Left lung (tissue), 10 donors: Measurements from ENCODE around the gene SPOCK1. TPM values are rescaled to one million over a fixed set of nuclear protein-coding genes. Genes with fewer than 3 reads are reported as not detected.

Source experiments
- ATAC-seq: fragments of 200-7000 bp; cut with Tn5 transposase; one replicate; pipeline ENCODE4 v1.9.1; 2020; ENCODE audit warnings: moderate library complexity
- DNase-seq, 4 donors: peaks; one replicate each; pipeline ENCODE4 v3.0.0-alpha.2; 2013 to 2020
- H3K27ac ChIP-seq, 2 donors: fragments of 200-600 bp; sonication (generic) in 1 of 2; one replicate each; pipeline versions ENCODE4 v1.5.0 to v1.8.0; 2020 to 2021
- H3K27me3 ChIP-seq, 2 donors: fragments of 200-600 bp; sonication (generic) in 1 of 2; one replicate each; pipeline versions ENCODE4 v1.5.0 to v1.8.0; 2020 to 2021
- H3K36me3 ChIP-seq, 2 donors: fragments of 200-600 bp; sonication (generic) in 1 of 2; one replicate each; pipeline versions ENCODE4 v1.5.0 to v1.8.0; 2020 to 2021
- H3K4me1 ChIP-seq, 2 donors: fragments of 200-600 bp; one replicate each; pipeline ENCODE4 v1.8.0; 2021
- H3K4me3 ChIP-seq, 2 donors: fragments of 200-600 bp; sonication (generic) in 1 of 2; one replicate each; pipeline versions ENCODE4 v1.5.0 to v1.8.0; 2020 to 2021; ENCODE audit warnings: mild to moderate bottlenecking in 1 of 2
- H3K9me3 ChIP-seq, 2 donors: fragments of 200-600 bp; sonication (generic) in 1 of 2; one replicate each; pipeline versions ENCODE4 v1.5.0 to v1.8.0; 2020 to 2021
- intact Hi-C, 2 donors: fragments of 100-400 bp; cut with DNase I; formaldehyde crosslinking; loops; one replicate each; pipeline versions ENCODE4 v1.11.2 to v1.14.2; 2022
- polyA plus RNA-seq, 6 donors: library from polyadenylated mRNA; unstranded; fragments of 120-200 nt; gene quantifications; one replicate each; pipeline ENCODE4 v1.2.1, GENCODE V29; 2013; ENCODE audit not compliant: insufficient read length in 6 of 6
- total RNA-seq, 2 donors: library from RNA; stranded (reverse); fragmentation: NEBNext Ultra II Directional; extraction: Animal tissue kit (Norgen Biotek cat#: 25700); gene quantifications; one replicate each; pipeline ENCODE4 v1.2.1, GENCODE V29; 2021
- TF ChIP-seq, protein P1 (sequence below), 2 donors: fragments of 200-600 bp; sonication (generic) in 1 of 2; IDR thresholded peaks; one replicate each; pipeline versions ENCODE4 v1.5.0 to v1.8.0; 2021; ENCODE audit warnings: antibody characterized with exemption in 2 of 2
- donor health status: DM: no; HTN: yes; CAD: no.
- donor health status: DM: no; HTN: no; CAD: no.

SPOCK1 gene
- total and polyA plus RNA-seq, 8 donors: 0.43 to 7.6 (median 0.73) TPM

DNA sequence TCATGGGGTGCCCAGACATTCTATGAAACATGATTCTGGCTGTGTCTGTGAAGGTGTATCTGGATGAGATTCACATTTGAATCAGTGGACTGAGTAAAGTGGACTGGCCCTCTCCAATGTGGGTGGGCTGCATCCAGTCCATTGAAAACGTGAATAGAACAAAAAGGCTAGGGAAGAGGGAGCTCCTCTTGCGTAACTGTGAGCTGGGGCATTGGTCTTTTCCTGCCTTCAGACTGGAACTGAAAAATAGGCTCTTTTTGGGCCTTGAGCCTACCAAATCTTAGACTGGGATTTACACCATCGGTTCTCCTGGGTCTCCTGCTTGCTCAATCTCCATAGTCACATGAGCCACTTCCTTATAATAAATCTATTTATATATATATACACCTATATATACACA, 170.1 kb downstream of the SPOCK1 start:
- no peak overlapping the region for H3K27ac ChIP-seq
- peaks cover 0 to 8% of the 10 kb centered on the region in 2 donors for H3K27me3 ChIP-seq
- DNase-seq (no peak), ATAC-seq (no peak)
- H3K4me1 ChIP-seq: no peaks in the 10 kb centered on the region
- H3K9me3 ChIP-seq: no peaks in the 10 kb centered on the region
- H3K4me3 ChIP-seq: no peak overlapping the region
- intact Hi-C loops: loop anchor here in 1 of 2 donors (10.0 kb wide), 1 partner anchor 176 kb away; no protein-coding TSS in a partner anchor
- TF ChIP-seq, protein P1, sequence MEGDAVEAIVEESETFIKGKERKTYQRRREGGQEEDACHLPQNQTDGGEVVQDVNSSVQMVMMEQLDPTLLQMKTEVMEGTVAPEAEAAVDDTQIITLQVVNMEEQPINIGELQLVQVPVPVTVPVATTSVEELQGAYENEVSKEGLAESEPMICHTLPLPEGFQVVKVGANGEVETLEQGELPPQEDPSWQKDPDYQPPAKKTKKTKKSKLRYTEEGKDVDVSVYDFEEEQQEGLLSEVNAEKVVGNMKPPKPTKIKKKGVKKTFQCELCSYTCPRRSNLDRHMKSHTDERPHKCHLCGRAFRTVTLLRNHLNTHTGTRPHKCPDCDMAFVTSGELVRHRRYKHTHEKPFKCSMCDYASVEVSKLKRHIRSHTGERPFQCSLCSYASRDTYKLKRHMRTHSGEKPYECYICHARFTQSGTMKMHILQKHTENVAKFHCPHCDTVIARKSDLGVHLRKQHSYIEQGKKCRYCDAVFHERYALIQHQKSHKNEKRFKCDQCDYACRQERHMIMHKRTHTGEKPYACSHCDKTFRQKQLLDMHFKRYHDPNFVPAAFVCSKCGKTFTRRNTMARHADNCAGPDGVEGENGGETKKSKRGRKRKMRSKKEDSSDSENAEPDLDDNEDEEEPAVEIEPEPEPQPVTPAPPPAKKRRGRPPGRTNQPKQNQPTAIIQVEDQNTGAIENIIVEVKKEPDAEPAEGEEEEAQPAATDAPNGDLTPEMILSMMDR (IDR thresholded peaks at IDR 0.05): no peak
- no peaks in the 10 kb centered on the region for H3K36me3 ChIP-seq

DNA sequence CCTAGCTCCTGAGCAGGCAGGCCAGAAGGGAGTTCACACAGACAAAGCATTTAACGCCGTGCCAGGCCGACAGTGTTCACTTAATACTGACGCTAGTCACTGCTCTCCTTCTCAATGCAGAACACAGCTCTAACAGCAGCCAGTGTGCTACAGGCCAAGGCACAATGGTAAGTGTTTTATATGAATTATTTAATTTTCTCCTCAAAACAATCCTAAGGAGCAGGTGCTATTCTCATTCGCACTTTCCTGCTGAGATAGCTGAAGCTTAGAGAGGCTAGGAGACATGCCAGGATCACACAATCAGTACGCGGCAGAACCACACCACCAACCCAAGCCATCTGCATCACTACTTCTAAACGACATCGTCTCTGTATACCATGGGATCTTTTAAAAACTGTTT, 170.7 kb downstream of the SPOCK1 start:
- Histone ChIP-seq H3K27me3 (peaks cover 0 to 8% of the 10 kb centered on the region in 2 donors), H3K27ac (no peak overlapping the region), H3K4me1 (no peaks in the 10 kb centered on the region), H3K9me3 (no peaks in the 10 kb centered on the region), H3K4me3 (no peak overlapping the region), H3K36me3 (no peaks in the 10 kb centered on the region)
- DNase-seq: no peak
- intact Hi-C loops: loop anchor here in 1 of 2 donors (10.0 kb wide), 1 partner anchor 176 kb away; no protein-coding TSS in a partner anchor
- no peak for ATAC-seq
- TF ChIP-seq, protein P1 (IDR thresholded peaks at IDR 0.05): no peak

DNA sequence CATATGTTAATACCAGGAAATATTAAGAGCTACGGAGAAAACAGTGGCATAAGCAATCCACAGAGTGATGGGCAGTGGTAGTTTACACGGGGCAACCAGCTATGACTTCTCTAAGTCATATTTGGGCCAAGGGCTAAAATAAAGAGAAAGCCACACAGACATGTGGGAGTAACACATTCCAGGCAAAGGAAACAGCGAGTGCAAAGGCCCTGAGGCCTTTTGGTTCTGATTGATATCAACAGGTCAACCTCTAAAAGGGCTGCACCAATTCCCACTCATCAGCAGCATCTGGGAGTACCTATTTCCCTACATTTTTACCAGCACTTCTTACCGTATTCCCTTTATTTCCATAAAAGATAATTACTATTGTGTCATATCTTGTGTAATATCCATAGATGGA, 173.4 kb downstream of the SPOCK1 start:
- H3K9me3 ChIP-seq: no peaks in the 10 kb centered on the region
- intact Hi-C loops: loop anchor here in 1 of 2 donors (10.0 kb wide), 1 partner anchor 179 kb away; no protein-coding TSS in a partner anchor
- no peak for ATAC-seq

DNA sequence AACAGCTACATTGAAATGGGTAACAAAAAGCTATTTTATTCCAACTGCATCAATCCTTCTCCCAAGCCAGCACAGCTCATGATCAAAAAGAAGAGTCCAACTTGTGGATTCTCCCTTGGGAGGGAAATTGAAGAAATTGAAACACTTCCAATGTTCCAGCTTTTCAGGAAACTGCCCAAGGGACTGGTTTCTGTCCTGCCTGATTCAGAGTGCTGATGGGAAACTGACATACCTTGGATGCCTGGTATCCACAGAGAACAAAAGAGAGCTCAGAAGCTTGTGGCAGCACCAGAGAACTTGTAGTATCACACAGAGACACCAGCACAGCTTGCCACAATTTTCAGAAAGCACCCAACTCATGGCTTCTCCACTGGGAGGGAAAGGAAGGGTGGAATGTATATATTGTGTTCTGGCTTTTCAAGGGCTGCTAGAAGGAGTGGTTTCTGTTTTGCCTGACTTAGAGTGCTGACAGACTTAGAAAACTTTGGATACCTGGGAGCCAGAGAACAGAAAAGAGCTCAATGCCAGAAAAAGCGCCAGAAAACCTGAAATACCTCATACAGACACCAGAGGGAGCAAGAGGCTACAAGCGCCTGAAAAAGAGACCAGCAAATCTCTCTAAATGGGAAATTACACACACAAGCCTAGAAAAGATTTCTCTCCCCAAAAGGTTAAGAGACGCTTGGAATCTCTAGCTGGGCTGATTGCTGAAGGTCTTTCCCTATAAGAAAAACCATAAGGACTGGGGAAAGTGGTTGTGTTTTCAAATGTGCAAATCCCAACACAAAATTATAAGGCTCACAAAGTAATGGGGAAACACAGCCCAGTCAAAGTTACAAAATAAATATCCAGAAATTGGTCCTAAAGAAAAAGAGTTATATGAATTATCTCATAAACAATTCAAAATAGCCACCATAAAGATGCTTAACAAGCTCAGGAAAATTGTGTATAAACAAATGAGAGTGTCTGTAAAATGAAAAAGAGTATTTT, 178.8 kb downstream of the SPOCK1 start:
- Histone ChIP-seq H3K4me1 (no peaks in the 10 kb centered on the region), H3K27me3 (peaks cover 0 to 44% of the 10 kb centered on the region in 2 donors), H3K4me3 (no peak overlapping the region), H3K36me3 (no peaks in the 10 kb centered on the region), H3K27ac (no peak overlapping the region), H3K9me3 (no peaks in the 10 kb centered on the region)
- TF ChIP-seq, protein P1 (IDR thresholded peaks at IDR 0.05): peak; percentile 66 to 67
- intact Hi-C loops: loop anchor here in 1 of 2 donors (10.0 kb wide), 1 partner anchor 184 kb away; no protein-coding TSS in a partner anchor
- peak; percentile 80 for ATAC-seq
- peak in 2 of 4 donors; percentile 26 to 44 for DNase-seq

More for the DNA sequence above, 173.4 kb downstream of the SPOCK1 start:
- TF ChIP-seq, protein P1 (IDR thresholded peaks at IDR 0.05): no peak
- Histone ChIP-seq H3K27ac (no peak overlapping the region), H3K36me3 (no peaks in the 10 kb centered on the region), H3K4me3 (no peak overlapping the region), H3K27me3 (peaks cover 0 to 15% of the 10 kb centered on the region in 2 donors), H3K4me1 (no peaks in the 10 kb centered on the region)
- no peak for DNase-seq

DNA sequence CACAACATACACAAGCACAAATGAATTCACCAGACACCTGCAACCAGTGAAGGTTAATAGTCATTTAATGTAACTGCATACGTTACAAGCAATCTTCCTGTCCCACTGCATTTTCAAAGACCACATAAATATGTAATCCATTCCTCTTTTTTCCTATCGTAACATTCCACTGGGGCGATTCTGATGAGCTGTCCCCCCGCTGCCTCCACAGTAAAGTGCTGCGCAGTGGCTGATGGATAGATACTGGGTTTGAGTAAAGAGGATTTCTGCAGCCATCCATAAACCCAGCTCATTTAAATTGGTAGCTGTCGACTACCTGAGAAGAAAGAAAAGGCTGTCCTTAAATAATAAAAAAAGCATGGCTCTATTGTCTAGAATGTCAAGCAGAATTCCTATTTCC, 181.1 kb downstream of the SPOCK1 start:
- no peak for DNase-seq
- Histone ChIP-seq H3K4me1 (no peaks in the 10 kb centered on the region), H3K36me3 (no peaks in the 10 kb centered on the region), H3K9me3 (no peaks in the 10 kb centered on the region), H3K27me3 (peaks cover 0 to 36% of the 10 kb centered on the region in 2 donors), H3K27ac (no peak overlapping the region), H3K4me3 (no peak overlapping the region)
- no peak for ATAC-seq
- TF ChIP-seq, protein P1 (IDR thresholded peaks at IDR 0.05): no peak
- intact Hi-C loops: no loop called here
